ENCODE data around the gene VSNL1. TPM values are rescaled to one million over a fixed set of nuclear protein-coding genes. Genes with fewer than 3 reads are reported as not detected.

Gene VSNL1
- total RNA-seq, 1 donor from 2014 or later: 0.83 TPM

DNA sequence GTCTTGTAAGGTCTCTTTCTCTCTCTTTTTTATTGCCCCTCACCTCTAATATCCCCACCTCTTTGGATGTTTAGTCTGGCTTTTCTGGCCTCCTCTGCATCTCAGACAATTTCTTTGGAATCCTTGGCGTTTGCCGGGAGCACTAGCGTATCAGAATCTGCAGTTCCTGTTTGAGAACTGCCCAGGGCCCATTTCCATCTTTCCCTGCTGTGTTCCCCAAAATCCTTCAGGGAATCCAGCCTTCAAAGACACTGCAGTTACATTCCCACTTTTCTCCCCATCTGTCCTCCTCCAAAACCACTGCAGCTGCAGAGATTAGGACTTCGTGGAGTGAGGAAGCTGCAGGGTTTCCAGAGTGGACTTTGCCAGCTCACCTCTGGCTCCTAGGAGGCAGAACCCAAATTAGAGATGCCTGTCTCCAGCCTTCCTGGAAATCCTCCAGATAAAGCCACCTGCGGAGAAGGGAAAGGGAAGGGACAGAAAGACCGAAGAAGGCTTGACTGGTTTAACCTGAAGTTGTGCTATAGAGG, 2.7 kb downstream of the VSNL1 start:
- Mint-ChIP-seq H3K9me3 (no peaks in the 10 kb centered on the region), H3K36me3 (no peaks in the 10 kb centered on the region), H3K27ac (no peak overlapping the region), H3K4me1 (peaks cover 21% of the 10 kb centered on the region), H3K27me3 (ENCODE audit: low read depth) (peaks cover 47% of the 10 kb centered on the region), H3K4me3 (no peak overlapping the region)
- TF ChIP-seq, protein P1, sequence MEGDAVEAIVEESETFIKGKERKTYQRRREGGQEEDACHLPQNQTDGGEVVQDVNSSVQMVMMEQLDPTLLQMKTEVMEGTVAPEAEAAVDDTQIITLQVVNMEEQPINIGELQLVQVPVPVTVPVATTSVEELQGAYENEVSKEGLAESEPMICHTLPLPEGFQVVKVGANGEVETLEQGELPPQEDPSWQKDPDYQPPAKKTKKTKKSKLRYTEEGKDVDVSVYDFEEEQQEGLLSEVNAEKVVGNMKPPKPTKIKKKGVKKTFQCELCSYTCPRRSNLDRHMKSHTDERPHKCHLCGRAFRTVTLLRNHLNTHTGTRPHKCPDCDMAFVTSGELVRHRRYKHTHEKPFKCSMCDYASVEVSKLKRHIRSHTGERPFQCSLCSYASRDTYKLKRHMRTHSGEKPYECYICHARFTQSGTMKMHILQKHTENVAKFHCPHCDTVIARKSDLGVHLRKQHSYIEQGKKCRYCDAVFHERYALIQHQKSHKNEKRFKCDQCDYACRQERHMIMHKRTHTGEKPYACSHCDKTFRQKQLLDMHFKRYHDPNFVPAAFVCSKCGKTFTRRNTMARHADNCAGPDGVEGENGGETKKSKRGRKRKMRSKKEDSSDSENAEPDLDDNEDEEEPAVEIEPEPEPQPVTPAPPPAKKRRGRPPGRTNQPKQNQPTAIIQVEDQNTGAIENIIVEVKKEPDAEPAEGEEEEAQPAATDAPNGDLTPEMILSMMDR (IDR thresholded peaks at IDR 0.05; ENCODE audit: unreplicated experiment): no peak
- no peak for DNase-seq (ENCODE audit: low spot score in 2 of 2, unreplicated experiment in 2 of 2)

DNA sequence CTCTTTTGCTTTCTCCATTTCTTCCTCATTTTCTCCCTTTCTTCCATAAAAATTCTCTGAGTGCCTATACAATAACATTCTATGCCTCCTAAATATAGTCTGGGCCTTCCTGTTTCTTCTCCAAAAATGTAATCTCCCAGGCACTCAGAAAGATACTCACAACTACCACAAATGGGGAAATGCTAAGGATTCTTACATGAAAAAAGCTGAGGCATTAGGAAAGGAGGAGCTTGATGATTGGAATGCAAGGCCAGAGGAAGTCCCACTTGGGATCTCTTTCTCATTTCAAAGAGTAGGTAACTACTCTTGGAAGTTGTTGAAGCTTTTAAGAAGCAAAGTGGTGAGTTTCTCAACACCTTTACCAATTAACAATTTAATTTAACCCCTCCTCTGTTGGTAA, 3.4 kb downstream of the VSNL1 start:
- no peaks in the 10 kb centered on the region for H3K9me3 Mint-ChIP-seq
- H3K27ac Mint-ChIP-seq: no peak overlapping the region
- TF ChIP-seq, protein P1 (IDR thresholded peaks at IDR 0.05; ENCODE audit: unreplicated experiment): no peak
- H3K27me3 Mint-ChIP-seq (ENCODE audit: low read depth): peaks cover 44% of the 10 kb centered on the region
- no peak overlapping the region for H3K4me3 Mint-ChIP-seq
- no peaks in the 10 kb centered on the region for H3K36me3 Mint-ChIP-seq
- DNase-seq (ENCODE audit: low spot score in 2 of 2, unreplicated experiment in 2 of 2): no peak
- H3K4me1 Mint-ChIP-seq: peaks cover 21% of the 10 kb centered on the region

DNA sequence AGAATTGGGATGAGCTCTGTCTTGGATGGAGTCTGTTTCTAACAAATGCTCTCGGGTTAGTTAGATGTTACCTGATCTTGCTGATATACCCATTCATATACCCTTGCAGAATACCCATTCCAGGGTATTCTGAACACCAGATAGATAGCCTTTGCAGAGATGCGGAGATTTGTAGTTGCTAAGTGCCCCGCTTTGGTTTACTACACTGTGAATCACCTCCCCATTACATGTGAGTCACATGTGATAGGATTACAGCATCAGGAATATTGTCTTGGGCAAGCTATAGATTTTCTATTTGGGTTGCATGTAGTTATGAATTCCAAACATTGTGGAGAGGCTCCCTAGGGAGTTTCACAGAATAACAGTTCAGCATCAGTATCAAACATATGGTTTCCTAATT, 3.8 kb downstream of the VSNL1 start:
- Mint-ChIP-seq H3K36me3 (no peaks in the 10 kb centered on the region), H3K4me1 (peaks cover 21% of the 10 kb centered on the region), H3K4me3 (no peak overlapping the region), H3K27me3 (ENCODE audit: low read depth) (peaks cover 44% of the 10 kb centered on the region), H3K9me3 (no peaks in the 10 kb centered on the region), H3K27ac (no peak overlapping the region)
- TF ChIP-seq, protein P1 (IDR thresholded peaks at IDR 0.05; ENCODE audit: unreplicated experiment): no peak
- no peak for DNase-seq (ENCODE audit: low spot score in 2 of 2, unreplicated experiment in 2 of 2)

DNA sequence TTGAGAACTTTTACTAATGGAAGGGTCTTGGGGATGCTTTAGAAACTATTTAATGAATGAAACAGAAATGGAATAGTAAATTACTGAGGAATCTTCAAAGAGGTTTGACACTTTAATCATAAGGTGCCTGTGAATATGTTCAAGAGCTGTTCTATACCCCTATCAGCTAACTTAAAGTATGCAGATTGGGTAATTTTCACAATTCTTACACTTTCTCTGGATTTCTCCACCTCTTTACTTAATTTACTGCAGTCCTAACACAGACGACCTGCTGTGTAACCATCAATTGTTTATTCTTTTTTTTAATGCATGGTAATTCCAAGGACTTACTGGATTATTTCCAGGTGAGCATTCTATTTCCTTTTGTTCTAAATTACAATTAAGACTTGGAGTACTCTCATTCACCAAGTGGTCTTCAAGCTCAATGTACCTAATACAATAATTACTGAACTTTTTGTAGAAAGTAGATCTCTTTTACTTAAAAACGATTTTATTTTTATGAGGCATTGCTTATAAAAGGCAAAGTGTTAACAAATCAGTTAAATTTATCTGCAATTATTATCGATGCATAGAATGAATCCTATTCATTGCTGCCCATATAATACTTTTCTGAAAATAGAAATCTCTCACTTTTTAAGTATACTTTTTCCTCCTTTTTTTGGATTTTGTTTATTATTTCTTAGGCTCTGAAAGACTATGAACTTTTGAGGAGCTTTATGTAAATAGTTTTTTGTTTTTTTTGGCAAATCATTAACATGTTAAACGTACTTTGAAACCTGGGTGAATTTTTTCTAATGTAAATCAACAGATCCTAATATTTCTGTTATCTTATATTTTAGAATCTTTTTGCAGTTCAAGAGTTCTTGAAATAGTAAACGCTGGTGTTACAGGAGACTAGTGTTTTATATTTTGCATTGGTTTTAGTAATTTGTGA, 5.5 kb downstream of the VSNL1 start:
- Mint-ChIP-seq H3K27ac (no peak overlapping the region), H3K27me3 (ENCODE audit: low read depth) (peaks cover 43% of the 10 kb centered on the region)

DNA sequence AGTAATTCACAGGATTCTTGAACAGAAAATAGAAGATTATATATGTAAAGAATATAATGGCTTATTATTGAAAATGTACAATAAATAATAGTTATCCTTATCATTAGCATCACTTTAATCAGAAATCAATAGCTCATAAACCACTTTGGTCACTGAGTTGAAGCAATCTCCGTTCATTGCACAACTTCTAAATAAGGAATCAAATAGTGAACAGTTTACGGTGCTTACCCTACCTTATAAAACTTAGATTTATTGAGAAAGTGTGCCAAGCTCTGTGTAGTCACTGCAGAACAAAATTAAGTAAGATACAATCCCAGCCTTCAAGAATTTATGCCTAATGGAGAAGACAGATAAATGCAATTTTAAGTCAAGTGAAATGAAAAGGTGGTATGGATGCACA, 6.7 kb downstream of the VSNL1 start:
- no peaks in the 10 kb centered on the region for H3K9me3 Mint-ChIP-seq
- H3K4me1 Mint-ChIP-seq: peaks cover 3% of the 10 kb centered on the region
- peaks cover 32% of the 10 kb centered on the region for H3K27me3 Mint-ChIP-seq (ENCODE audit: low read depth)
- H3K4me3 Mint-ChIP-seq: no peak overlapping the region
- DNase-seq (ENCODE audit: low spot score in 2 of 2, unreplicated experiment in 2 of 2): no peak
- no peaks in the 10 kb centered on the region for H3K36me3 Mint-ChIP-seq
- TF ChIP-seq, protein P1 (IDR thresholded peaks at IDR 0.05; ENCODE audit: unreplicated experiment): no peak
- H3K27ac Mint-ChIP-seq: no peak overlapping the region

More for the DNA sequence above, 5.5 kb downstream of the VSNL1 start:
- TF ChIP-seq, protein P1 (IDR thresholded peaks at IDR 0.05; ENCODE audit: unreplicated experiment): no peak
- H3K9me3 Mint-ChIP-seq: no peaks in the 10 kb centered on the region
- no peak for DNase-seq (ENCODE audit: low spot score in 2 of 2, unreplicated experiment in 2 of 2)
- H3K4me1 Mint-ChIP-seq: peaks cover 12% of the 10 kb centered on the region
- no peaks in the 10 kb centered on the region for H3K36me3 Mint-ChIP-seq
- no peak overlapping the region for H3K4me3 Mint-ChIP-seq
